H9 (cell line): ENCODE data around the gene DMRTB1. TPM values are rescaled to one million over a fixed set of nuclear protein-coding genes. Genes with fewer than 3 reads are reported as not detected.
A peak's percentile ranks its signal among the peaks of the same experiment; 100 is the strongest.

Experiments
- DNase-seq: peaks from one replicate; pipeline ENCODE4 v3.0.0-alpha.2; 2017
- H2AFZ ChIP-seq: one replicate; pipeline ENCODE4 v1.6.1; 2013; ENCODE audit warnings: mild to moderate bottlenecking, low read length, control low read depth, moderate library complexity
- H2AK5ac ChIP-seq: 2 replicates; pipeline ENCODE4 v1.6.1; 2013; ENCODE audit warnings: low read length, control low read depth, mixed read lengths; ENCODE audit not compliant: insufficient read length
- H2BK120ac ChIP-seq: one replicate; pipeline ENCODE4 v1.6.1; 2013; ENCODE audit warnings: low read depth, mild to moderate bottlenecking, low read length, control low read depth, inconsistent platforms; ENCODE audit not compliant: poor library complexity, severe bottlenecking
- H2BK12ac ChIP-seq: 2 replicates; pipeline ENCODE4 v1.6.1; 2013; ENCODE audit warnings: low read length, control low read depth, mixed read lengths, low read depth; ENCODE audit not compliant: insufficient read length
- H2BK15ac ChIP-seq: 2 replicates; pipeline ENCODE4 v1.6.1; 2013; ENCODE audit warnings: low read depth, low read length, control low read depth
- H2BK20ac ChIP-seq: one replicate; pipeline ENCODE4 v1.6.1; 2013; ENCODE audit warnings: low read depth, mild to moderate bottlenecking, low read length, control low read depth, inconsistent platforms; ENCODE audit not compliant: poor library complexity, severe bottlenecking
- H2BK5ac ChIP-seq: 2 replicates; pipeline ENCODE4 v1.6.1; 2013; ENCODE audit warnings: low read length, control low read depth, mixed read lengths; ENCODE audit not compliant: insufficient read length
- H3K14ac ChIP-seq: 2 replicates; pipeline ENCODE4 v1.6.1; 2013; ENCODE audit warnings: low read length, control low read depth; ENCODE audit not compliant: insufficient read depth
- H3K18ac ChIP-seq: 2 replicates; pipeline ENCODE4 v1.6.1; 2013; ENCODE audit warnings: low read depth, mild to moderate bottlenecking, mixed read lengths, low read length, control low read depth; ENCODE audit not compliant: insufficient read length
- H3K23ac ChIP-seq: 2 replicates; pipeline ENCODE4 v1.6.1; 2013; ENCODE audit warnings: low read length, control low read depth, mixed read lengths, low read depth; ENCODE audit not compliant: insufficient read length
- H3K23me2 ChIP-seq: 2 replicates; pipeline ENCODE4 v1.6.1; 2013; ENCODE audit warnings: low read depth, mild to moderate bottlenecking, mixed read lengths, low read length, control low read depth; ENCODE audit not compliant: insufficient read length, poor library complexity, severe bottlenecking
- H3K27ac ChIP-seq: 2 replicates; pipeline ENCODE4 v1.5.1; 2013; ENCODE audit warnings: low read length, control low read depth, mixed read lengths, low read depth; ENCODE audit not compliant: insufficient read length
- H3K27me3 ChIP-seq: 2 replicates; pipeline ENCODE4 v1.6.1; 2013; ENCODE audit warnings: low read length, control low read depth, inconsistent platforms; ENCODE audit not compliant: insufficient read depth
- H3K4ac ChIP-seq: 2 replicates; pipeline ENCODE4 v1.6.1; 2013; ENCODE audit warnings: low read depth, mild to moderate bottlenecking, control low read depth, inconsistent platforms, low read length, moderate library complexity
- H3K4me1 ChIP-seq: 2 replicates; pipeline ENCODE4 v1.6.1; 2013; ENCODE audit warnings: low read length, control low read depth, inconsistent platforms; ENCODE audit not compliant: insufficient read depth
- H3K4me2 ChIP-seq: 2 replicates; pipeline ENCODE4 v1.6.1; 2013; ENCODE audit warnings: low read length, control low read depth, mixed read lengths; ENCODE audit not compliant: insufficient read length, insufficient read depth
- H3K56ac ChIP-seq: 2 replicates; pipeline ENCODE4 v1.6.1; 2013; ENCODE audit warnings: low read depth, mild to moderate bottlenecking, mixed read lengths, low read length, control low read depth; ENCODE audit not compliant: insufficient read length
- H3K79me1 ChIP-seq: 2 replicates; pipeline ENCODE4 v1.6.1; 2013; ENCODE audit warnings: low read depth, mild to moderate bottlenecking, moderate library complexity, low read length, control low read depth, inconsistent platforms; ENCODE audit not compliant: insufficient read depth, poor library complexity, severe bottlenecking
- H3K79me2 ChIP-seq: 2 replicates; pipeline ENCODE4 v1.6.1; 2013; ENCODE audit warnings: low read length, control low read depth, inconsistent platforms; ENCODE audit not compliant: insufficient read depth
- H3K9ac ChIP-seq: 2 replicates; pipeline ENCODE4 v1.6.1; 2013; ENCODE audit warnings: low read length, control low read depth, mixed read lengths; ENCODE audit not compliant: insufficient read length; ENCODE audit errors: extremely low read depth
- H3K9me3 ChIP-seq: one replicate; pipeline ENCODE4 v1.6.1; 2013; ENCODE audit warnings: low read depth, low read length, inconsistent platforms; ENCODE audit not compliant: control insufficient read depth
- H3T11ph ChIP-seq: one replicate; pipeline ENCODE4 v1.6.1; 2013; ENCODE audit warnings: mild to moderate bottlenecking, low read length, control low read depth, inconsistent platforms
- H4K20me1 ChIP-seq: one replicate; pipeline ENCODE4 v1.6.1; 2013; ENCODE audit not compliant: control insufficient read depth, insufficient read length, insufficient read depth
- H4K5ac ChIP-seq: 2 replicates; pipeline ENCODE4 v1.6.1; 2013; ENCODE audit warnings: low read depth, mild to moderate bottlenecking, mixed read lengths, low read length, control low read depth; ENCODE audit not compliant: insufficient read length
- H4K8ac ChIP-seq: replicated peaks from 2 replicates; pipeline ENCODE4 v1.6.1; 2013; ENCODE audit warnings: low read length, control low read depth, mixed read lengths, low read depth; ENCODE audit not compliant: insufficient read length
- H4K91ac ChIP-seq: 2 replicates; pipeline ENCODE4 v1.6.1; 2013; ENCODE audit warnings: low read depth, mild to moderate bottlenecking, moderate library complexity, mixed read lengths, low read length, control low read depth; ENCODE audit not compliant: insufficient read length
- H3K27ac Mint-ChIP-seq, 3 experiments: 2 replicates in 2 of 3; 3 replicates in 1 of 3; pipeline ENCODE4 v1.8.0; 2020 to 2021; ENCODE audit warnings: mixed read lengths in 3 of 3, mild to moderate bottlenecking in 1 of 3, moderate library complexity in 1 of 3
- H3K27me3 Mint-ChIP-seq: 2 replicates; pipeline ENCODE4 v1.8.0; 2021; ENCODE audit warnings: low read depth, mild to moderate bottlenecking, moderate library complexity, mixed read lengths
- H3K36me3 Mint-ChIP-seq, 3 experiments: 2 replicates in 2 of 3; 3 replicates in 1 of 3; pipeline ENCODE4 v1.8.0; 2020 to 2021; ENCODE audit warnings: low read depth in 3 of 3, mixed read lengths in 3 of 3; ENCODE audit not compliant: insufficient read depth in 1 of 3
- H3K4me1 Mint-ChIP-seq, 2 experiments: 2 replicates each; pipeline ENCODE4 v1.8.0; 2020; ENCODE audit warnings: mixed read lengths in 2 of 2
- H3K4me3 Mint-ChIP-seq, 2 experiments: 2 replicates in 1 of 2; 3 replicates in 1 of 2; pipeline ENCODE4 v1.8.0; 2020 to 2021; ENCODE audit warnings: mild to moderate bottlenecking in 2 of 2, mixed read lengths in 2 of 2, moderate library complexity in 1 of 2
- H3K9me3 Mint-ChIP-seq, 2 experiments: 2 replicates in 1 of 2; 3 replicates in 1 of 2; pipeline ENCODE4 v1.8.0; 2020; ENCODE audit warnings: mild to moderate bottlenecking in 2 of 2, mixed read lengths in 2 of 2, moderate library complexity in 1 of 2
- WGBS: extraction: QIAGEN DNeasy Blood & Tissue Kit; methylation state at CpG from one replicate; pipeline ENCODE4 v1.1.7; 2013; ENCODE audit warnings: missing lambda C conversion rate, low lambda C conversion rate, mixed read lengths; ENCODE audit not compliant: insufficient read length; ENCODE audit errors: extremely low coverage; 5-methylcytosine and 5-hydroxymethylcytosine counted together
- total RNA-seq: library from RNA; stranded (reverse); gene quantifications from 2 replicates; pipeline ENCODE4 v1.2.1, GENCODE V29; 2021
- TF ChIP-seq, protein P1 (sequence below): fragments of 200-600 bp; sonication (generic); conservative IDR thresholded peaks from 3 replicates; pipeline ENCODE4 v1.8.0; 2021; ENCODE audit warnings: antibody characterized with exemption, mild to moderate bottlenecking

Gene DMRTB1
- total RNA-seq, 1 experiment from 2014 or later = not detected

DNA sequence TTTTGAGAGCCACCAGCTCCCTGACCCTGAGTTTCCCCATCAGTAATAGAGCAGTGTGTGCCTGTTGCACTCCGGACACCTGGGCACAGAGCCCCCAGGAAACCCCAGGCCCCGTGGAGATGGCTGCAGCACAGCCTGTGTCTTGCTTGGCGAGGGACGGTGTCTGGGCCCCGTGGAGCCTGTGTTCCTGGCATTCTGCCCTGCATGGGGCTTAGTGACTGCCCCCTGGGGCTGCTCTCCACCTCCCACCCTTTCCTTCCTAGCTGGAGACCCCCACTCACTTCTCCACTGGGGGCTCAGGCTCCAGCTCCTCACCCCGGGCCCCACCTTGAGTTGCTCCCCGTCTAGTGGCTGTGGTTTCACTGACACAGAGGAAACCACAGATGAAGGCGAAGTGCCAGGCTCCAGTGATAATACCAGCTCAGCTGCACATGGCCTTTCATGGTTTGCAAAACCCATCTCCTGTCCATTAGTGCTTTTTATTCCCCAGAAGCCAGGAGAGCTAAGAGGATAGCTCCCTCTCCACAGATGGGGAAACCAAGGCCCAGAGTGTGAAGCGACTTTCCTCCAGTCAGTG, 39.4 kb downstream of the DMRTB1 start:
- no peaks in the 10 kb centered on the region for H3K79me2 ChIP-seq
- H3K9ac ChIP-seq = no peak overlapping the region
- no peak overlapping the region for H2BK15ac ChIP-seq
- H3K27ac ChIP-seq = no peak overlapping the region
- H3K4me3 Mint-ChIP-seq = no peak overlapping the region
- H3K4me1 Mint-ChIP-seq = peaks cover 5 to 17% of the 10 kb centered on the region in 2 experiments
- no peak overlapping the region for H4K91ac ChIP-seq
- no peak overlapping the region for H3K27ac Mint-ChIP-seq
- no peaks in the 10 kb centered on the region; a peak in 1 of 5 replicates for H3K9me3 Mint-ChIP-seq
- peaks cover 10% of the 10 kb centered on the region for H3K27me3 Mint-ChIP-seq
- H2BK12ac ChIP-seq = no peak overlapping the region
- H3K56ac ChIP-seq = no peak overlapping the region
- H3K9me3 ChIP-seq = no peaks in the 10 kb centered on the region
- no peaks in the 10 kb centered on the region for H3K27me3 ChIP-seq
- no CpG with 5 or more reads among the region's 9 CpGs for WGBS
- no peaks in the 10 kb centered on the region for H3K36me3 Mint-ChIP-seq
- TF ChIP-seq, protein P1, sequence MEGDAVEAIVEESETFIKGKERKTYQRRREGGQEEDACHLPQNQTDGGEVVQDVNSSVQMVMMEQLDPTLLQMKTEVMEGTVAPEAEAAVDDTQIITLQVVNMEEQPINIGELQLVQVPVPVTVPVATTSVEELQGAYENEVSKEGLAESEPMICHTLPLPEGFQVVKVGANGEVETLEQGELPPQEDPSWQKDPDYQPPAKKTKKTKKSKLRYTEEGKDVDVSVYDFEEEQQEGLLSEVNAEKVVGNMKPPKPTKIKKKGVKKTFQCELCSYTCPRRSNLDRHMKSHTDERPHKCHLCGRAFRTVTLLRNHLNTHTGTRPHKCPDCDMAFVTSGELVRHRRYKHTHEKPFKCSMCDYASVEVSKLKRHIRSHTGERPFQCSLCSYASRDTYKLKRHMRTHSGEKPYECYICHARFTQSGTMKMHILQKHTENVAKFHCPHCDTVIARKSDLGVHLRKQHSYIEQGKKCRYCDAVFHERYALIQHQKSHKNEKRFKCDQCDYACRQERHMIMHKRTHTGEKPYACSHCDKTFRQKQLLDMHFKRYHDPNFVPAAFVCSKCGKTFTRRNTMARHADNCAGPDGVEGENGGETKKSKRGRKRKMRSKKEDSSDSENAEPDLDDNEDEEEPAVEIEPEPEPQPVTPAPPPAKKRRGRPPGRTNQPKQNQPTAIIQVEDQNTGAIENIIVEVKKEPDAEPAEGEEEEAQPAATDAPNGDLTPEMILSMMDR = no peak
- no peaks in the 10 kb centered on the region for H4K20me1 ChIP-seq
- no peak overlapping the region for H2AK5ac ChIP-seq
- no peak overlapping the region for H3K18ac ChIP-seq
- no peak overlapping the region for H2AFZ ChIP-seq
- H3K79me1 ChIP-seq = no peaks in the 10 kb centered on the region
- H3K14ac ChIP-seq = peak overlapping the region; percentile 22; the same call in 1 of the 2 replicates
- no peak overlapping the region for H2BK20ac ChIP-seq
- no peak overlapping the region for H4K5ac ChIP-seq
- H3K23me2 ChIP-seq = no peaks in the 10 kb centered on the region
- H4K8ac ChIP-seq = no peak overlapping the region
- no peak overlapping the region for H3K23ac ChIP-seq
- no peaks in the 10 kb centered on the region; the same call in 1 of the 2 replicates for H3K4me1 ChIP-seq
- H3T11ph ChIP-seq = no peak overlapping the region
- no peak overlapping the region for H3K4me2 ChIP-seq
- no peak overlapping the region for H2BK120ac ChIP-seq
- DNase-seq = no peak
- H3K4ac ChIP-seq = no peak overlapping the region
- H2BK5ac ChIP-seq = no peak overlapping the region
